Stimulated activated CD8-positive, alpha-beta memory T cell treated with anti-CD3 and anti-CD28 coated beads, Interleukin-12 subunit alpha, Interleukin-12 subunit beta, amount 100 ng/mL, for 4 hours (primary cell): Measurements from ENCODE around the gene GLS.

Experiments used
- DNase-seq: peaks from one replicate; pipeline ENCODE4 v3.0.0-alpha.2; 2020; ENCODE audit warnings: low read depth

Gene GLS

GRCh38 chr2:190887089-190887488 lies 6.5 kb downstream of the GLS start:
- DNase-seq, result no peak

- DNase-seq, result no peak
Observed at GRCh38 chr2:190888449-190888848, 7.8 kb downstream of the GLS start.

- no peak for DNase-seq
Observed at GRCh38 chr2:190889175-190889943, 8.7 kb downstream of the GLS start.

GRCh38 chr2:190891372-190891771 lies 10.8 kb downstream of the GLS start:
- no peak for DNase-seq

GRCh38 chr2:190891889-190892288 lies 11.3 kb downstream of the GLS start:
- no peak for DNase-seq

GRCh38 chr2:190893157-190893556 lies 12.5 kb downstream of the GLS start:
- DNase-seq, result no peak

- DNase-seq, result no peak
Observed at GRCh38 chr2:190896477-190896876, 15.9 kb downstream of the GLS start.

GRCh38 chr2:190903693-190904450 lies 23.3 kb downstream of the GLS start:
- no peak for DNase-seq

GRCh38 chr2:190904640-190905261 lies 24.1 kb downstream of the GLS start:
- no peak for DNase-seq

GRCh38 chr2:190908532-190908931 lies 27.9 kb downstream of the GLS start:
- no peak for DNase-seq

- DNase-seq, result no peak
Observed at GRCh38 chr2:190909680-190910079, 29.1 kb downstream of the GLS start.

GRCh38 chr2:190910341-190911136 lies 29.9 kb downstream of the GLS start:
- DNase-seq, result no peak

- no peak for DNase-seq
Observed at GRCh38 chr2:190911813-190912212, 31.2 kb downstream of the GLS start.

- no peak for DNase-seq
Observed at GRCh38 chr2:190912726-190913125, 32.1 kb downstream of the GLS start.

GRCh38 chr2:190913725-190914124 lies 33.1 kb downstream of the GLS start:
- DNase-seq, result no peak

- no peak for DNase-seq
Observed at GRCh38 chr2:190916829-190917228, 36.2 kb downstream of the GLS start.

GRCh38 chr2:190920085-190920484 lies 39.5 kb downstream of the GLS start:
- DNase-seq, result no peak

GRCh38 chr2:190922376-190922775 lies 41.8 kb downstream of the GLS start:
- no peak for DNase-seq

- DNase-seq, result no peak
Observed at GRCh38 chr2:190927301-190927700, 46.7 kb downstream of the GLS start.

GRCh38 chr2:190929919-190930318 lies 49.3 kb downstream of the GLS start:
- no peak for DNase-seq

- no peak for DNase-seq
Observed at GRCh38 chr2:190930411-190930810, 49.8 kb downstream of the GLS start.

GRCh38 chr2:190932514-190932913 lies 51.9 kb downstream of the GLS start:
- no peak for DNase-seq
